GDM1 (cell line): ENCODE measurements around the gene TRIM44.

Source experiments
- DNase-seq: peaks from one replicate; lab custom pipeline; 2025; lab: John Stamatoyannopoulos, UW

Gene TRIM44

DNA sequence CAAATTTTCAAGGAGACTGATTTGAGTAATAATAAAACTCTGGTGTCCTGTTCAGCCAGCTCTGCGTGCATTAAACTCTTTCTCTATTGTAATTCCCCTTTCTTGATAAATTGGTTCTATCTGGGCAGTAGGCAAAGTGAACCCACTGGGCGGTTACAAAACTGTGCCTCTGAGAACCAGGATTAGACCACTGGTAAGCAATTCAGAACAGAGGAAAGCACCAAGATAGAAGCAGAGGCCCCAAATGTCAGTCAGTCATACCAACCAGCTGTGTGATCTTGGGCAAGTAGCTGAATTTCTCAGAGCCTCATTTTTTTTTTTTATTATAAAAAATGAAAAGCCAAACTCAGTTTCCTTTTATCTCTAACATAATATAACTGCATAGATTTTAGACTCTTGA is 54.9 kb downstream of the TRIM44 start:
- DNase-seq = no peak

DNA sequence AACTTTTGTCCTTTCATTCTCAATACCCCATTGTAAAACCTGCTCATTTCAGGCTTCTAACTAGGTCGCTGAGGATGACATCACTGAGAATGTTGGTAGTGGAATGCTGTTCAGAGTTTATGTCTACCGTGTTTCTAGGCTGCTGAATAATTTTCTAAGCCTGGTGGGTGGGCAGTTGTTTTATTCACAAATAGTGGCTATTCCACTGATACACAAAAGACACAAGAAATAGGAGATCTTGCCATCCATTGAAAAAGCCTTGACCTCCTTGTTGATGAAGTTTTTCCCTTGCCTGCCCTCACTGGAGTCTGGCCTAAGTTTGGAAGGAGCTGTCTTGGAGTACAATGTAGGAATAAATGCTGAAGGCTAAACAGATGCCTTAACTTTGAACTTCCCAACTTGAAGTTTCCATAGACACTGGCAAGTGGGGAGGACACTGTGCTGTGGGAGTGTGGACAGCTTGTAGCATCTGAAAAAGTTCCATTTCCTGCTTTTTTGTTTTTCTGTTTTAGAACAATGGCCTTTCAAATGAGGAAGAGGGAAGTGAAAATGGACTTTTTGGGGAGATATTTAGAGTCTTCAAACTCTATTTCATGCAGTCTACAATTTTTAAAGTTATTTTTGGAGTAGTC is 59.2 kb downstream of the TRIM44 start:
- no peak for DNase-seq

DNA sequence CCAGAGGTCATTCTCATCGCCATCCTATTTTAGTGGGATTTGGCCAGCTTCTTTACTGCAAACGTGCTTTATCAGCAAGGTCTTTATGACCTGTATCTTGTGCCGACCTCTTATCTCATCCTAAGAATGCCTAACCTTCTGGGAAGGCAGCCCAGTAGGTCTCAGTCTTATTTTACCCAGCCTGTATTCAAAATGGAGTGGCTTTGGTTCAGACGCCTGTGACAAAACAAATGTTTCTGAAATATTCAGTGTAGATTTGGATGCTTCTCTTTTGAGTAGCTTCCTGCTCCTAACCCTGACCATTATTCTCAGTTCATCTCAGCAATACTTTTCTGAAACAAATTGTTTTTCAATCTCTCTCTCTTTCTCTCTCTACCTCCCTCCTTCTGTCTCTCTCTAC is 60.1 kb downstream of the TRIM44 start:
- DNase-seq = no peak

DNA sequence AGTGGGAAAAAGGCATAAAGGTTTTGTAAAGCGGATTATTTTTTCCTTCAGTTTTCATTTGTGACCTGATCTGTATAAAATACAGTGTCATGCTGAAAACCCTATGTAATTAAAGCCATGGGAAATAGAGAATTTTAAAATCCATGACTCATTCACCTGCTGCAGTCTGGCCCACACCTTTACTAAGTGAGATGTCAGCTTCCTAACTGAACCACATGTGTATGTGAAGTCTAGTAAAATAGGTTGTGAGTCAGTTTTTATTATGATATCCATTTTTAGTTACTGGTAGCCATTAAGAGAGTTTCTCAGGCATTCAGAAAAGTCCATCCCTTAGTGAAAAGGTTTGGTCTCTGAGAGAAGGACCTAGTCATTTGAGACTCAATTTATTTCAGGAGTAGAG is 60.9 kb downstream of the TRIM44 start:
- no peak for DNase-seq

DNA sequence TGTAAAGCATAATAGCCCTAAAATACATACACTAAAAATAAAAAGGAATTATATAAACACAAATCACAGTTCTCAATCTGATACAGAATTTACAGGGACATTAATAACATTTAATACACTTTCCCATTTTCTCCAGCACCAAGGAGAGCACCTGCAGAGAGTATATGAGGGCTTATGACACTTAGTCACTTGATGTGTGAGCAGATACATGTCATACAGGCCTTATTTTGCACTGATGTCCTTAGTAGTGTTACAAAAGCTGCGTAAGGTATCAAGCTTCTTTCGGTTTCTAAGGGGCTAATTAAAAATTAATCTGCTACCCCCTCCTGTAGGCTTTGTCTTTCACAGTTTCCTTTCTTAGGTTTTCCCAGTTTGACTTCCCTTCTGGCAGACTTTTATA is 61.3 kb downstream of the TRIM44 start:
- DNase-seq = no peak

DNA sequence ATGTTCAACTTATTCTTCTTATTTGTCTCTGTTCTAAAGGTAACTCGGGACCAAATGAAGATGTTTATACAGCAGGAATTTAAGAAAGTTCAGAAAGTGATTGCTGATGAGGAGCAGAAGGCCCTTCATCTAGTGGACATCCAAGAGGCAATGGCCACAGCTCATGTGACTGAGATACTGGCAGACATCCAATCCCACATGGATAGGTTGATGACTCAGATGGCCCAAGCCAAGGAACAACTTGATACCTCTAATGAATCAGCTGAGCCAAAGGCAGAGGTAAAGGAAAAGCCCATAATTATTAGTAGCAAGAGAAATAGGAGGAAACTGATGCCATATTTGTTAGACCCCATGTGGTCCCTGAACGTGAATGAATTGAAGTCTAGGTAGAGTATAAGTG is 63.3 kb downstream of the TRIM44 start:
- no peak for DNase-seq

DNA sequence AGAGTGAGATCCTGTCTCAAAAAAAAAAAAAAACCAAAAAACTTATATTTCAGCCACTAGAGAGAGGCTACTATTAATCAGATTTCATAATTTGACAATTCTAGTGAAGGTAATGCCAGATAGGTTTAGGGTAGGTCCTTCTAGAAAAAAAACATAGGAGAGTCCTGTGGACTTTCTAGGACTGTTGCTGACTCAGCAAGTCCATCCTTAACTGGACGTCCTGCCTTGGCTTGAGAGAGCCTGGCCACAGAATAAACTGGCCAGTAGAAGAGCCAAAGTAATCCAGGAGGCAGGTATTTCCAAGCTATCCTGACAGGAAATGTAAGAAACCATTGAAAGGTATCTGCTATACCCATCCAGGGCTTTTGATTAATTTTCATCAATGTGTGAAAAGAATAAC is 64.6 kb downstream of the TRIM44 start:
- no peak for DNase-seq

DNA sequence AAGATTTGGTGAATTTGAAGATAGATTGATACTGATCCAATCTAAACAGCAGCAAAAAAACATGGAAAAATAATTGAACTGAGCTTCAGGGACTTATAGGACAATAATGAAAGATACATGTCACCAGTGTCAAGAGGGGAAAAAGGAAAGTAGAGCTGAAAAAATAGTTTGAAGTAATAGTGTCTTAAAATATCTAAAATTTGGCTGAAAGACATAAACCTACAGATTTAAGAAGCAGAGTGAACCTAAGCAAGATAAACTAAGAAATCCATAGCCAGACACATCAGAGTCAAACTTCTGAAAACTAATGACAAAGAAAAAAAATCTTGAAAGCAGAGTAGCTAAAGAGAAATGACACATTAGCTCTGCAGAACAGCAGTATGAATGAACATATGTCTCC is 67.7 kb downstream of the TRIM44 start:
- DNase-seq = no peak

DNA sequence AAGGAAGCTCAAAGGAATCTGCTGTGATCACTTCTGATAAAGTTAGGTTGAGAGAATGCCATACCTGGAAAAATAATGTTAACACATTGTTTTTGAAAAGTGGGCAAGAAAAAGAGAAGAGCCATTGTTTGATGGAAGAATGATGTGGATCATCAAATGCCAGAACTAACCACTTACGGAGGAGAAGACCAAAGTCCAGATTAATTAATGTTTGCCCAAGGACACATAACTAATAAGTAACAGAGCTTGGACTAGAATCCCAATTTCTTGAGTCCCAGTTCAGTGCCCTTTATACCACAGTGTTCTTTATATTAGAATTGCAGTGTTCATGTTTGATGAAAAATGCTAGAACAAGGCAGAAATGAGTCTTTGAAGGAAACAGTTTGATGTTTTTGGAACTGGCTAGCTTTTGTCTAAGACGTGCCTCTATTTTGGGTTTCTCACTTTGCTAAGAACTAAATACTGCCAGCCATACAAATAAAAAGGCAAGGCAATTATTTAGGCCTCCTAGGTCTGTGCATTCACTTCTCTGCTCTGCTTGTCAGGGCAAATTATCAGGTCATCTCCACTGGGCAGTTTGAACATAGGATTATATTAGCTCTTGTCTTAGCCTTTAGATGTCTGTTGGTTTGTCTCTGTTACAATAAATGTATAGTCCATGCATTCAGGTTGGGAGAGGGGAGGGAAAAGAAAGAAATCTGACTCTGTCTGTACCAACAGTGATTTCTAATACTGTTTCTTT is 72.3 kb downstream of the TRIM44 start:
- no peak for DNase-seq

DNA sequence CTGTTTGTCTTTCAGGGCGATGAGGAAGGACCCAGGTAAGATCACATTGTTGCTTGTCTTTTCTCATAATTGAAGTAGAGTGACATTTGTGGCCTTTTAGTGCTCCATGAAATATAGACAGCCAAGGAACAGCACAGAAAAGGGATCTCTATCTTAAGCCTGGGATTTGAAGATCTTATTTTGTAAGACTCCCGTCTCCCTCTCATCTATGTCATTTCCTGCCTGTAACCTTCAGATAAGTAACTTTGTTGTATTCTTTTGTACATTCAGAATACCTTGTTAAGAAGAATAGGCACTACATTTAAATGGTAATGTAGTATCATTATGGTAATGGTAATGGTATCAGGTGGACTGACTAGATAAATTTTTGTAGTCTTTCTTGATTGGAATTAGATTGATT is 72.8 kb downstream of the TRIM44 start:
- DNase-seq = no peak

DNA sequence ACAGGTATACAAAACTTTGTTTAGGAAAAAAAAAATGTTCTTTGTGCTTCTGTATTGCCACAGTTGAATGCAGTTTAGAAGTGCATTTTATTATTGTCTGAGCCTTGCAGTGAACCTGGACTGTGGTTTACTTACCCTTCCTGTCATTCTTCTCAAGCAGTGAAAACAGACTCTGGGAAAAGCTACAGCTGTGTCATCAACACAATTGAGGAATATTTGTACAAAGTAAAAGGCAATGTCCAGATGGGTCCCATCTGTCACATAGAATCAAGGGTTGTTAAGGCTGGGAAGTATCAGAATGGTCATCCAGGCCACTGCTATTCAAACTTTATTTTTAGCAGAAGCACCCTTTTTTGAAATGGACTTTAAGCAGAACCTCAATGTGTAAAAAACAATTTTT is 73.3 kb downstream of the TRIM44 start:
- DNase-seq = no peak

DNA sequence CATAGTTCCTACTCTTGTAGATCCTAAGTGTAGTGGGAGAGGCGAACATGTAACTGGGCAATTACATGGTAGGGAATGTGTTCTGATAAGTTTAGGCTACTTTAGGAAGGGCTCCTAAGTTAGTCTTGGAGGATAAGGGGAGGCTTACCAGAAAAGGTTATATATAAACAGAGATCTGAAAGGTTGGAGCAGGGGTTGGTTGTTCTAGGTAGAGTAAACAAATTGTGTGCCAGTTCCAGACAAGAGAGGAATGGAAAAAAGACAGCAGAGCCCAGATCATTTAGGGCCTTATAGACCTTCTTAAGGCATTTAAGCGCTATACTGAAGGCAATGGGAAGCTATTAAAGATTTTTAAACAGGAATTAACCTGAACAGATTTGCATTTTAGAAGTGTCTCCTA is 74.4 kb downstream of the TRIM44 start:
- no peak for DNase-seq

DNA sequence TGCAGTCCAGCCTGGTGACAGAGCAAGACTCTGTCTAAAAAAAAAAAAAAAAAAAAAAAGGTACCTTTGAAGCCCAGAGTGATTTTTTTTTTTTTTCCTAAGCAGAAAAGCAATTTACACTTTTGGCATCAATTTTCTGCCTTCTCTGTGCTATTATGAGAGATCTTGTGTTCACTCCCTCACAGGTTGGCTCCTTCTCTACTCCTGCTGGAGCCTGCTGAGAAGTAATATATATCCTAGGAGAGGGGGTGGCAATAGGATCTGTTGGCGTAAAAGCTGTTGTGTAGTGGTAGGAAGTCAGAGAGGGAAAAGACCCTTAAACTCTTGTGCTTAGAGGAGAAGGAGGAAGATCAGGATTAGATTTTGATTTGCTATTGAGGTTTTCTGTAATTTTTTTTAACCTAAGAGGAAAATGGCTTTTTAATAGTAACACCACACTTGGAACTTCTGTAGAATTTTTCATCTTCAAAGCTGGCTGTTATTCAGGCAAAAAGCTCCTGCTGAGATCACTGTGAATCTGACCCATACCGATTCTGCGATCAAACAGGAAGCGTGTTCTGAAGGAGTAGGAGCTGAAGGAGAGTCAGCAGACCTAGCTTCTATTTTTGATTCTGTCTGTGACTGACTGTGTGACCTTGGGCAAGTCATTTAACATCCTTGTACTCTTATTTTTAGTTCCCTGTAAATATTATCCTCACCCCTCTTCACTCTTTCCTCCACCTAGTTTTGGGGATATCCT is 77.7 kb downstream of the TRIM44 start:
- DNase-seq = no peak

DNA sequence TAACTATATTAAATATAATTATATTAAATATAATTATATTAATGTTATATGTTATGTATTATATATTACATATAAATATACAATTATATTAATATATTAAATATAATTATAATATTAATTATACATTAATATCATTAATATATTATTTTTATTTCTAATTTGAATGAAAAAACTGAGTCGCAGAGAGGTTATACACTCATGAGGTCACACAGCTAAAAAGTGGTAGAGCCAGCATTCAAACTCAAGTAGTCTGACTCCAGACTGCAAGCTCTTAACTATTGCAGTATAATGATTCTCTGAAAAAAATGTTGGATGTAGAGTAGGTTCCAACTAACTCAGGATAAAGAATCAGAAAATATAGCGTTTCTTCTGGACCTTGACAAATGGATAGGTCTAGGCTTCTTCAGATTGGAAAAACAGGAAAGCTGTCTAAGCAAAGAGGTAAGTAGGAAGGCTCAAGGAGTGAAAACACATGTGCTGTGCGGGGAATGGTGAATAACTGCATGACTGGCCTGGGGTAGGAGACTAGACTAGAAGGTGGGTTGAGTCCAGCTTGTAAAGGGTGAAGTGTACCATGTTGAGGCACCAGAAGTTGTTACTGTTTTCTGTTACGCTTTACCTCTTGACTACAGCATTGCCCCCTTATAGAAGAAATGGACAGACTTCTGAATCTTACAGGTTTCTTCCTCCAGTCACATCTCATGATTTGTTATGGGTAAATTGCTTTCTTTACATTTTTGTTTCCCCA is 80.3 kb downstream of the TRIM44 start:
- no peak for DNase-seq

DNA sequence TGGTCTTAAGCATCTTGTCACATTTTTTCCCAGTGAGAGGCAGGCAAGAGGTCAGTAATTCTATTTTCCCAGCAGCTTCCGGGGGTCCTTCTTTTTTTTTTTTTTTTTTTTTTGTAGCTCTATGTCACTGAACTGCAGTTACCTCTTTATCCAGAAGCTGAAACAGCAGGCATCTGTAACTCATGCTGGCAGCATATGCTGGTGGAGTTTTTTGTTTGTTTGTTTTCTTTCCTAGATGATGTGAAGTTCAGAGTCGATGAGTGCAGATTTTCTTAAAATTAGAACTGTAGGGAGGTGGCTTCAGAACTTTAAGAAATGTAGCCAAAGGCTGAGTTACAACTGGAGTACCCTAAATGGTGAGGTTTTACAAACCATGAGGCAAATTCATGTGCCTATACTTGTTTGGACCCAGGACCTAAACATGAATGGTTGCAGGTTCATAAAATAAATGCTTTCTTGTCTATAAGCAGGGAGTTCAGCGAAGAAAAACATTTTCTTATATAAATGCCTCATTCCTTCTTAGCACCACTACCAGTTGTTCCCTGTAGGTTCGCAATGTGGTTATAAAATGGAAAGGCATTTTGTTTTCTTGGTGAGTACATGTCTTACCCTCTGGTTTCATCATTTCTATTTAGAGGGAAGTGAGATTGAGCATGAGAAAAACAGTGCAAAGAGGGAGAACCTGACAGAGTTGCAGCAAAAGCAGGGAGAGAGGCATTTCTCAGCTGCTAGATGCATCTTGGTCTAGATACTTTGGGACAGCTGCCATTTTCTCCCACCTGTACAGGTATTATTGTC is 84.0 kb downstream of the TRIM44 start:
- no peak for DNase-seq

DNA sequence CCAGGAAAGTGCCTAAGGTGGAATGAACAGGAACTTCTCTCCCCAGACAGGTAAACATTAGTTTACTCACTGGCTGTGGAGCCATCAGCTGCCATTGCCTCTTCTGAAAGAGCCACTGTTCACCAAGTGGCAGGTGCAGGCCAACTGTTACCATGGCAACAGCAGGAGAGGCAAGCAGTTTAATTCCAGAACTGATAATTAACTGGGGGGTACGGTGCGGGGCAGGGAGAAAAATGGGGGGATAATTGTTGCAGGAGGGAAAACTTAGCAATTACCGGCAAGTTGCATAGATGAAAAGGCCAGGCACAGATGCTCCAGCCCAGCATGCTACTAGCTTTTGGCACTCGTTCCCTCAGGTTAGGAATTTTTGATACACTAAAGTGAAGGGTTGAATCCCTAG is 85.1 kb downstream of the TRIM44 start:
- no peak for DNase-seq

DNA sequence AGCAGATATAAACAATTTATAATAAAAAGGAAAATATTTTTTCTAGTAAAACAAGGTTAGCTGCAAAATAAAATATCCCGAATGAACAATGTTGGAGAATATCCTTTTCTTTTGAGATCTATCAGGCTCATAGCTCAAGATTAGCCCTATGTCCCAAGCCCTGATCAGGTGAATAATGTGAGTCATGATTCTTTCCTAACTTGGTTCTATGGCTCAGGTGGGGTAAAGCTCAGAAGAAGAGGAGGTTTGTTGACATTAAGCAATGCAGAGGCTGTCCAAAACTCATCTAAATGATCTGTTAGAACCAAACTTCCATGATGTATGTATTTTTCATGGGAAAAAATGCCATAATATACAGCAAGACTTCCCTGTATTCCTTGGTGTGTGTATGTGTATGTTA is 86.1 kb downstream of the TRIM44 start:
- DNase-seq = no peak

DNA sequence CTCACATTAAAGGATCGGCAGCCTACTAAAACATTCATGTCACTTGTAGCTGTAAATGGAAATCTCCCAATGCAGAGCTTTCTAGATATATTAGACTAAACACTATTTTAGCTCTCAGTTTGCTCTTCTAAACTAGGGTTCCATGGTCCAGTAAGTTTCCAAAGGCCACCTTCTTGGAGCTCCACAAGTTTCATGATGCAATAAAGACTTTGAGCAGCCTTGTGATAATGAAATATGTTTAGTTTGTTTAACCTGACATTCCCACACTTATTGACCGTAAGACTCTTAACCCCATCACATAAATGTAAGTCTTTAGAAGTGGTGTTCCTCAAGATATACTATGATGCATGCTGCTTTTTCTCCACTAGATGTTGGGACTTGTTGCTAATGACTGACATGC is 87.7 kb downstream of the TRIM44 start:
- DNase-seq = no peak

DNA sequence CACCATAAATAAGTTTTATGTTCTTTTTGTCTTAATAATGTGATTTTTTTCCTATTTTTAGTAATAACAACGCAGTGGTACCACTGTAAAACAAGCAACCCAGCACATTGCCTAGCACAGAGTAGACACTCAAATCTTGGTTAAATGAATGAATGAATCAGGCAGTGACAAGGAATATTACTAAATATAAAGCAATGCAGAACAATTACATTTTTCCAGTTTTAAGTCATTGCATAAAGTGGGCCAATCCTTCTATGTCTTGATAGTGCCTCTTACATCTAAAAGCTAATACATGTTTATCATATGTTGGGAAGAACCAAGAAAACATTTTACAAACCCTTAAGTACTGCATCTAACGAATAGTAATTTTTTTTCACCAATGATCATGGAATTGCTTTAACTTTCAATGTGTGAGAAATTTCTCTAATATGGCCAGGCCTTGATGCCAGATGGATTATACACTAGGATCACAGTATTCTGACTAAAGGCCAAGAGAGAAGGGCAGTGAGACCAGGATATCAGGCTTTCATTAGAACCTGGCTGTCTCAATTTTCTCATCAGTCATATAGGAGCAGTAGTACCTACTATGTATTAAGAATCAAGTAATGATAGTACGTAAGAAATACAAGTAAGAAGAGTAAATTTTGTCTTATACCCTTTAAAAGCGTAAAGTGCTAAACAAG is 88.5 kb downstream of the TRIM44 start:
- DNase-seq = no peak

DNA sequence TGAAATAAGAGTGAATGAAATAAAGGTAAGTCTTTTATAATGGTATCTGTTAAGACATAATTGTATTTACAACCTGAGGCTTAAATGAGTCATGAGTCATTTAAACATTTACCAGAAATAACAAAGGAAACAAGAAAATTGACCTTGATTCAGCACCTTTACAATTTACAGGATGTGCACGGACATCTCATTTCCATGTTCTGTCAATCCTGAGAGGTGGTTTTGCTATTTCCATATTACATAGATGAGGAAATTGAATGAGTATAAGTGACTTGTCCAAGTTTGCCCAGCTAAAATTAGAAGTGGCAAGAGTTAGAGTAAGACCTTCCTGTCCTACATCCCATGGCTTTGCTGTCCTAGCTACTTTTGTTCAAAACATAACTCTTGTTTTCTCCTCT is 89.1 kb downstream of the TRIM44 start:
- no peak for DNase-seq

DNA sequence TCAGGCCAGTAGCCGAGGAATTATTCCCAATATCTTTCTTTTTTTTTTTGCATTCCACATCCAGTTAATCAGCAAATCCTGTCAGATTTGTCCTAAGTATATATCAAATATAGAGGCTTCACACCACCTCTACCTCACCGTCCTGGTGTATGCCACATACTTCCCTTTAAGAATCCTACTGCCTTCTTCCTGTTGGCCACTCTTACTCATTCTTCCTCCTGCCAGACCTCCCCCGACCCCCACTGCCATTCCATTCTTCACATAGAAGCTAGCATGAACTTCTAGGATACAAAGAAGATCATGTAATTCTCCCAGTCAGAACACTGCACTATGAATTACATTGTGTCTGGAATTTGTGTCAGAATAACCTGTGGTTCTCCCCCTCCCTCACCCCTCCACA is 89.5 kb downstream of the TRIM44 start:
- DNase-seq = no peak
